Lower leg skin (tissue), 3 donors: Measurements from ENCODE around the gene CRELD1.

ENCODE experiments used
- POLR2A ChIP-seq, 2 donors: fragments of 450-650 bp; IDR thresholded peaks; one replicate each; pipeline ENCODE4 v1.6.1; 2016 to 2017; ENCODE audit warnings: antibody characterized with exemption in 2 of 2, mild to moderate bottlenecking in 1 of 2, moderate library complexity in 1 of 2
- TF ChIP-seq, protein P1 (sequence below), 3 donors: fragments of 450-650 bp; IDR thresholded peaks; one replicate each; pipeline ENCODE4 v1.5.1; 2016; ENCODE audit warnings: antibody characterized with exemption in 3 of 3, mild to moderate bottlenecking in 3 of 3, moderate library complexity in 2 of 3

DNA sequence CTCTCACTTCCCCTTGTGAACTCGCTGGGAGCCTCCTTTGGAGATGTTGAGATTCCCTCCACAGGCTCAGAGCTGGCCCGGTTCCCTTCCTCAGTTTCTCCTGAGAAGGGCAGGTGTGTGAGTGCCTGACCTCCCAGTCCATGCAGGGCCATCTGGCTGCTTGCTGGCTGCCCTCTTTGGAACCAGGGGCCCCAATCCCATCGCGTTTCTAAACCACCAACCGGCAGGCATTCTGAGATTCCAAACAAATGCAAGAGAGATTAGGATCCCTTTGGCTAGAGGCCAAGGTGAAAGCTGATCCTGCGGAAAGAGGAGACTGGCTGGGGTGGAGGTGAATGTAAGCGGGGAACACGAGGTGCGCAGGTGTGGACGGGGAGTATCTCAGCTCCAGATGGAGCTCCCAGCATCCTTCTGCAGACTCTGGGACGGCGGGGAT, 21.5 kb downstream of the CRELD1 start:
- TF ChIP-seq, protein P1, sequence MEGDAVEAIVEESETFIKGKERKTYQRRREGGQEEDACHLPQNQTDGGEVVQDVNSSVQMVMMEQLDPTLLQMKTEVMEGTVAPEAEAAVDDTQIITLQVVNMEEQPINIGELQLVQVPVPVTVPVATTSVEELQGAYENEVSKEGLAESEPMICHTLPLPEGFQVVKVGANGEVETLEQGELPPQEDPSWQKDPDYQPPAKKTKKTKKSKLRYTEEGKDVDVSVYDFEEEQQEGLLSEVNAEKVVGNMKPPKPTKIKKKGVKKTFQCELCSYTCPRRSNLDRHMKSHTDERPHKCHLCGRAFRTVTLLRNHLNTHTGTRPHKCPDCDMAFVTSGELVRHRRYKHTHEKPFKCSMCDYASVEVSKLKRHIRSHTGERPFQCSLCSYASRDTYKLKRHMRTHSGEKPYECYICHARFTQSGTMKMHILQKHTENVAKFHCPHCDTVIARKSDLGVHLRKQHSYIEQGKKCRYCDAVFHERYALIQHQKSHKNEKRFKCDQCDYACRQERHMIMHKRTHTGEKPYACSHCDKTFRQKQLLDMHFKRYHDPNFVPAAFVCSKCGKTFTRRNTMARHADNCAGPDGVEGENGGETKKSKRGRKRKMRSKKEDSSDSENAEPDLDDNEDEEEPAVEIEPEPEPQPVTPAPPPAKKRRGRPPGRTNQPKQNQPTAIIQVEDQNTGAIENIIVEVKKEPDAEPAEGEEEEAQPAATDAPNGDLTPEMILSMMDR (IDR thresholded peaks at IDR 0.05), result no peak
- TF ChIP-seq POLR2A (IDR thresholded peaks at IDR 0.05), result no peak
